ENCODE results near the gene RFC1. TPM values are rescaled to one million over a fixed set of nuclear protein-coding genes. Genes with fewer than 3 reads are reported as not detected.
A peak's percentile ranks its signal among the peaks of the same experiment; 100 is the strongest.
"Not testable (repeated sequence)": the region's sequence is repeated elsewhere in the genome, so short reads cannot be mapped to it uniquely, and the experiment has no call there.

Gene RFC1
- polyA plus RNA-seq, 1 of the 3 experiments (the other 2 are of a cell fraction), result 14.9 TPM

GRCh38 chr4:39375478-39375877 lies 9.3 kb upstream of the RFC1 start:
- Histone ChIP-seq H4K20me1 (ENCODE audit: insufficient read depth) (no peaks in the 10 kb centered on the region), H3K4me3 (ENCODE audit: low read depth in 2 of 2, low read length in 1 of 2) (no peak overlapping the region), H3F3A (replicated peaks; ENCODE audit: insufficient read depth) (no peaks in the 10 kb centered on the region), H3K4me2 (no peak overlapping the region), H2AFZ (ENCODE audit: low read depth) (peak overlapping the region; percentile 17; the same call in 1 of the 2 replicates), H3K9me3 (peaks cover 11% of the 10 kb centered on the region; the same call in 1 of the 2 replicates), H3K4me1 (ENCODE audit: control insufficient read depth in 1 of 2, insufficient read depth in 2 of 2, low read depth in 1 of 2, low read length in 1 of 2) (no peaks in the 10 kb centered on the region), H3K9me2 (no peaks in the 10 kb centered on the region), H3K9ac (no peak overlapping the region), H3K27ac (ENCODE audit: low read depth in 2 of 2, low read length in 1 of 2) (no peak overlapping the region), H3K79me2 (ENCODE audit: insufficient read depth) (no peaks in the 10 kb centered on the region), H3K27me3 (ENCODE audit: insufficient read depth) (no peaks in the 10 kb centered on the region; the same call in 1 of the 2 replicates), H3K36me3 (replicated peaks in 1 of 2; ENCODE audit: control insufficient read depth in 1 of 2, insufficient read depth in 2 of 2, low read length in 1 of 2) (no peaks in the 10 kb centered on the region)
- CTCF ChIA-PET, result no interaction called here
- 28% methylated on average over 4 of the region's 4 CpGs for WGBS (ENCODE audit: low lambda C conversion rate)
- TF ChIP-seq YY1 (IDR thresholded peaks at IDR 0.05; ENCODE audit: low read depth) (no peak), CHD2 (IDR thresholded peaks at IDR 0.05; ENCODE audit: low read length, partially characterized antibody) (no peak), ZBTB33 (IDR thresholded peaks at IDR 0.05; ENCODE audit: borderline replicate concordance, low read depth) (no peak), SMC3 (IDR thresholded peaks at IDR 0.05; ENCODE audit: low read depth, low read length) (no peak), POLR2AphosphoS5 (IDR thresholded peaks at IDR 0.05; ENCODE audit: low read depth, low read length) (no peak), IRF3 (IDR thresholded peaks at IDR 0.05; ENCODE audit: low read depth, low read length) (no peak), ELF1 (IDR thresholded peaks at IDR 0.05) (no peak), GABPA (IDR thresholded peaks at IDR 0.05; ENCODE audit: low read depth) (no peak), TEAD4 (IDR thresholded peaks at IDR 0.05; ENCODE audit: borderline replicate concordance, insufficient read depth) (no peak)
- no peak for DNase-seq
- POLR2A ChIA-PET, result no interaction called here

GRCh38 chr4:39371209-39371608 lies 5.0 kb upstream of the RFC1 start:
- H3K27me3 ChIP-seq (ENCODE audit: insufficient read depth); H3K36me3 ChIP-seq (replicated peaks in 1 of 2; ENCODE audit: control insufficient read depth in 1 of 2, insufficient read depth in 2 of 2, low read length in 1 of 2); H3K4me2 ChIP-seq; H3F3A ChIP-seq (replicated peaks; ENCODE audit: insufficient read depth); DNase-seq; H3K9me2 ChIP-seq; H4K20me1 ChIP-seq (ENCODE audit: insufficient read depth); H3K4me3 ChIP-seq (ENCODE audit: low read depth in 2 of 2, low read length in 1 of 2); H3K9me3 ChIP-seq; H3K4me1 ChIP-seq (ENCODE audit: control insufficient read depth in 1 of 2, insufficient read depth in 2 of 2, low read depth in 1 of 2, low read length in 1 of 2); CTCF ChIA-PET; POLR2A ChIA-PET; H2AFZ ChIP-seq (ENCODE audit: low read depth); H3K9ac ChIP-seq; H3K79me2 ChIP-seq (ENCODE audit: insufficient read depth); H3K27ac ChIP-seq (ENCODE audit: low read depth in 2 of 2, low read length in 1 of 2): not testable (repeated sequence)
- WGBS (ENCODE audit: low lambda C conversion rate), result 58% methylated on average over 3 of the region's 6 CpGs

- ChIA-PET CTCF (no interaction called here), POLR2A (no interaction called here)
- H3F3A ChIP-seq (replicated peaks; ENCODE audit: insufficient read depth), result peaks cover 4% of the 10 kb centered on the region
- no peak for TF ChIP-seq ZBTB33 (IDR thresholded peaks at IDR 0.05; ENCODE audit: borderline replicate concordance, low read depth)
- no peak for TF ChIP-seq RFX5 (IDR thresholded peaks at IDR 0.05; ENCODE audit: low read length)
- TF ChIP-seq ELF1 (IDR thresholded peaks at IDR 0.05), result no peak
- no peak for TF ChIP-seq MAX (IDR thresholded peaks at IDR 0.05; ENCODE audit: low read depth)
- TF ChIP-seq SMC3 (IDR thresholded peaks at IDR 0.05; ENCODE audit: low read depth, low read length), result no peak
- no peak for TF ChIP-seq MEF2A (IDR thresholded peaks at IDR 0.05; ENCODE audit: borderline replicate concordance, low read depth)
- no peak for TF ChIP-seq TAF1 (IDR thresholded peaks at IDR 0.05; ENCODE audit: borderline replicate concordance, low read depth, low read length)
- no peak for TF ChIP-seq FOXM1 (IDR thresholded peaks at IDR 0.05; ENCODE audit: low read depth)
- no peak for TF ChIP-seq PBX3 (IDR thresholded peaks at IDR 0.05)
- H3K27me3 ChIP-seq (ENCODE audit: insufficient read depth), result no peaks in the 10 kb centered on the region
- no peak for DNase-seq
- H4K20me1 ChIP-seq (ENCODE audit: insufficient read depth), result no peaks in the 10 kb centered on the region
- no peak overlapping the region for H3K4me2 ChIP-seq
- H3K27ac ChIP-seq (ENCODE audit: low read depth in 2 of 2, low read length in 1 of 2), result no peak overlapping the region
- no peak overlapping the region for H3K4me3 ChIP-seq (ENCODE audit: low read depth in 2 of 2, low read length in 1 of 2)
- H2AFZ ChIP-seq (ENCODE audit: low read depth), result no peak overlapping the region
- WGBS (ENCODE audit: low lambda C conversion rate), result 36% methylated on average over 4 of the region's 4 CpGs
- H3K79me2 ChIP-seq (ENCODE audit: insufficient read depth), result peaks cover 22% of the 10 kb centered on the region
- H3K4me1 ChIP-seq (ENCODE audit: control insufficient read depth in 1 of 2, insufficient read depth in 2 of 2, low read depth in 1 of 2, low read length in 1 of 2), result peaks cover 0 to 12% of the 10 kb centered on the region in 2 experiments; a peak in 2 of 4 replicates
- H3K36me3 ChIP-seq (replicated peaks in 1 of 2; ENCODE audit: control insufficient read depth in 1 of 2, insufficient read depth in 2 of 2, low read length in 1 of 2), result no peaks in the 10 kb centered on the region
- no peaks in the 10 kb centered on the region for H3K9me3 ChIP-seq
- H3K9me2 ChIP-seq, result no peaks in the 10 kb centered on the region
- H3K9ac ChIP-seq, result no peak overlapping the region
Measured at GRCh38 chr4:39369301-39369700, 3.1 kb upstream of the RFC1 start.
